ENCODE measurements around the gene SEL1L.
"Not testable (repeated sequence)": the region's sequence is repeated elsewhere in the genome, so short reads cannot be mapped to it uniquely, and the experiment has no call there.

SEL1L gene

GRCh38 chr14:81525129-81525528, 8.5 kb downstream of the SEL1L start:
- DNase-seq (ENCODE audit: low read depth in 2 of 2), result no peak

GRCh38 chr14:81523616-81524015, 10.0 kb downstream of the SEL1L start:
- DNase-seq (ENCODE audit: low read depth in 2 of 2), result no peak

GRCh38 chr14:81523016-81523415, 10.6 kb downstream of the SEL1L start:
- no peak for DNase-seq (ENCODE audit: low read depth in 2 of 2)

GRCh38 chr14:81521356-81521755, 12.3 kb downstream of the SEL1L start:
- no peak for DNase-seq (ENCODE audit: low read depth in 2 of 2)

GRCh38 chr14:81519200-81520011, 14.2 kb downstream of the SEL1L start:
- no peak for DNase-seq (ENCODE audit: low read depth in 2 of 2)

- no peak for DNase-seq (ENCODE audit: low read depth in 2 of 2)
Measured at GRCh38 chr14:81517798-81518398, 15.8 kb downstream of the SEL1L start.

GRCh38 chr14:81516986-81517797, 16.5 kb downstream of the SEL1L start:
- DNase-seq (ENCODE audit: low read depth in 2 of 2), result no peak

GRCh38 chr14:81515927-81516326, 17.7 kb downstream of the SEL1L start:
- DNase-seq (ENCODE audit: low read depth in 2 of 2), result not testable (repeated sequence)

GRCh38 chr14:81512826-81513225, 20.8 kb downstream of the SEL1L start:
- DNase-seq (ENCODE audit: low read depth in 2 of 2), result not testable (repeated sequence)

- DNase-seq (ENCODE audit: low read depth in 2 of 2), result no peak
Measured at GRCh38 chr14:81511111-81511904, 22.3 kb downstream of the SEL1L start.

GRCh38 chr14:81509838-81510452, 23.7 kb downstream of the SEL1L start:
- no peak for DNase-seq (ENCODE audit: low read depth in 2 of 2)

GRCh38 chr14:81509321-81509720, 24.3 kb downstream of the SEL1L start:
- no peak for DNase-seq (ENCODE audit: low read depth in 2 of 2)

GRCh38 chr14:81506487-81506886, 27.2 kb downstream of the SEL1L start:
- DNase-seq (ENCODE audit: low read depth in 2 of 2), result no peak

- DNase-seq (ENCODE audit: low read depth in 2 of 2), result no peak
Measured at GRCh38 chr14:81504864-81505263, 28.8 kb downstream of the SEL1L start.

GRCh38 chr14:81485781-81486180, 47.9 kb downstream of the SEL1L start:
- DNase-seq (ENCODE audit: low read depth in 2 of 2), result no peak

GRCh38 chr14:81485372-81485771, 48.3 kb downstream of the SEL1L start:
- DNase-seq (ENCODE audit: low read depth in 2 of 2), result no peak

- DNase-seq (ENCODE audit: low read depth in 2 of 2), result no peak
Measured at GRCh38 chr14:81484120-81484519, 49.5 kb downstream of the SEL1L start.

GRCh38 chr14:81480741-81481140, 52.9 kb downstream of the SEL1L start:
- no peak for DNase-seq (ENCODE audit: low read depth in 2 of 2)

GRCh38 chr14:81478446-81478845, 55.2 kb downstream of the SEL1L start:
- no peak for DNase-seq (ENCODE audit: low read depth in 2 of 2)

GRCh38 chr14:81476816-81477215, 56.8 kb downstream of the SEL1L start:
- DNase-seq (ENCODE audit: low read depth in 2 of 2), result no peak

- no peak for DNase-seq (ENCODE audit: low read depth in 2 of 2)
Measured at GRCh38 chr14:81474685-81475324, 58.8 kb downstream of the SEL1L start.
